GM18861 (cell line): Measurements from ENCODE around the gene SPATA20.

Experiments used
- ATAC-seq: cut with Tn5 transposase; IDR thresholded peaks from one replicate; pipeline ENCODE4 v1.9.1; 2021; ENCODE audit not compliant: unreplicated experiment

The SPATA20 gene

DNA sequence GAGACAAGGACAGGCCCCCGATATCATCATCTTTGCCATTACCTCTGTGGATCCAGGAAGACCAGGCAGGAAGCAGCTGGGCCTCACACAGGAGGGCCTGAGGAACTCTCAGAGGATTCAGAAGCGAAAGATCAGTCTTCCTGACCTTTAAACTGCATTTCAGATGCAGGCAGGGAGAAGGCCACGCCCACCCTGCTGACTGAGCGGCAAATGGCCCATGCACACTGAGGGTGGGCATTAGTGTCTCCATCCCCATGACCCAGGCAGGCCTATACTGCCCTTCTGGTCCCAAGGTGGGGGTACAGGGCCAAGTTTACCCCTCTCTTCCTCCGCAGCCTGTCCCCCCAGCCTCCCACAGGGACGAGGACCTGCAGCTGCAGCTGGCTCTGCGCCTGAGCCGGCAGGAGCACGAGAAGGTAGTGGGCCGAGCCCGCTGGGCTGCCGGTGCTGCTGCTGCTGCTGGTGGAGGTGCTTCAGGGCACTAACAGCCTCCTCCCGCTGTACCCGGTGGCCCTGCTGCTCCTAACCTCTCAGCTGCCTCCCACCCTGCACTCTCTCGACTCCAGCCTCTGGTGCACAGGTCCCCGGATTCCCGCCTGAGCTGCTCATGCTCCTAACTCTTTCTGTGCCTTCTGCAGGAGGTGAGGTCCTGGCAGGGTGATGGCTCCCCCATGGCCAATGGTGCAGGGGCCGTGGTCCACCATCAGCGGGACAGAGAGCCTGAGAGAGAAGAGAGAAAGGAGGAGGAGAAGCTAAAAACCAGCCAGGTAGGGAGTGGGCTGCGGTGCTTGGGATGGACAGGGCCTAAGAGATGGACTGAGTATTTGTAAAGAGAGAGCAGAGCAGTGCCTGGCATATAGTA is 8.2 kb upstream of the SPATA20 start:
- no peak for ATAC-seq

DNA sequence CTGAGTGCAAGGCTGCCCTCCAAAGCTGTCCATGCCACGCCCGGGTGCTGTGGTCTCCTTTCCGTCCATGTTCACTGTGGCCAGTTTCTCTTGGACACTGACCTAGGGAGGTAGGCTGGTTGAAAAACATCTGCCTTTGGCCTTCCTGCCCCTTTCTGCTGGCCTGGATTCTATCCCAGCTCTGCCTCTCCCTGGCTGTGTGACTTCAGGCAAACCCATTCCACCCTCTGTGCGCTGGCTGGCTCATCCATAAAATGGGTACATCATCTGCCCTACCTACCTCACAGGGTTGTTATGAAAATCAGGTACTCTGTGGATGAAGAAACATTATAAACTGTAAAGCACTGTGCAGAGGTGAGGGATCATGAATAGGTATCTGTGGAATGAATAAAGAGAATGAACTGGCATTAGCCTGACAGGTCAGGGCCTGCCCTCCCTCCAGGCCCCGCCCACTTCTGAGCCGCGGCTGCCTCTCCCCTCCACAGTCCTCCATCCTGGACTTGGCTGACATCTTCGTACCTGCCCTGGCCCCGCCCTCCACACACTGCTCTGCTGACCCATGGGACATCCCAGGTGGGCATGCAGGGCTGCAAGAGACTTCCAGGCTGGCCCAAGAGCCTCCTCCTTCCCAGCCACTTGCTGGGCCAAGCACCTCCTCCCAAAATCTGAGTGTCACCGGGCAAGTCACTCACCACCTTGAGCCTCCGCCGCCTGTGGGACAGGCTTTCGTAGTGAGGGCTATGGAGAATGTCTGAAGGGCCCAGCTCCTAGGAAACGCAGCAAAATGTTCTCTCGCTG is 7.0 kb upstream of the SPATA20 start:
- no peak for ATAC-seq

DNA sequence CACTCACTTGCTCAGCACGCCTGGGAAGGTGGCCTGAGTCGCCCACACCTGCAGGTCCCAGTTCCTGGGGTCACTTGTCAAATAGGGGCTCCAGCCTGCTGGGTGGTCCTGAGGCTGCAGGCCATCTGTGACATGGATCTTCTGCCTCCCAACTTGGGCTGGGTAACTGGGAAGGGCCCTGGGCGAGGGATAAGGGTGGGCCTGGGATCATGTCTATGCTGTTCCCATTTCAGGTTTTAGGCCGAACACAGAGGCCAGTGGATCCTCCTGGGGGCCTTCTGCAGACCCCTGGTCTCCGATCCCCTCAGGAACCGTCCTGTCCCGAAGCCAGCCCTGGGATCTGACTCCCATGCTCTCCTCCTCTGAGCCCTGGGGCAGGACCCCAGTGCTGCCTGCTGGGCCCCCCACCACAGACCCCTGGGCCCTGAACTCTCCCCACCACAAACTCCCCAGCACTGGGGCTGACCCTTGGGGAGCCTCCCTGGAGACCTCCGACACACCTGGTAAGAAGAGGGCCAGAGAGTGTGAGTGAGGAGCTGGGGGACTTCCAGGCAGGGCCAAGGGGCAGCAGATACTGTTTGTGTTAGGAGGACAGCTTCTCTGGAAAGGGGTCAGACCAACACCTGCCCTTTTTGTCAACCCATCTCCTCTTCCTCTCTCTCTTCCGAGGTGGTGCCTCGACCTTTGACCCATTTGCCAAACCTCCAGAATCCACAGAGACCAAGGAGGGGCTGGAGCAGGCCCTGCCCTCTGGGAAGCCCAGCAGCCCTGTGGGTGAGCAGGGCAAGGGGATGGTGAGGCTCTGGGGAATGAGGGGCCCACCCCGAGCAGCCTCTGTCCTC is 6.2 kb upstream of the SPATA20 start:
- ATAC-seq = no peak

DNA sequence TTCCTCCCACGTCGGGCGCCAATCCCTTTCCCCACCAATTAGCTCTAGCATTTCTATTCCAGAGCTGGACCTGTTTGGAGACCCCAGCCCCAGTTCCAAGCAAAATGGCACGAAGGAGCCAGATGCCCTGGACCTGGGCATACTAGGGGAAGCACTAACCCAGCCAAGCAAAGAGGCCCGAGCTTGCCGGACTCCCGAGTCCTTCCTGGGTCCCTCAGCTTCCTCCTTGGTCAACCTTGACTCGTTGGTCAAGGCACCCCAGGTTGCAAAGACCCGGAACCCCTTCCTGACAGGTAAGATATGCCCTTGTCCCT is 5.6 kb upstream of the SPATA20 start:
- no peak for ATAC-seq

DNA sequence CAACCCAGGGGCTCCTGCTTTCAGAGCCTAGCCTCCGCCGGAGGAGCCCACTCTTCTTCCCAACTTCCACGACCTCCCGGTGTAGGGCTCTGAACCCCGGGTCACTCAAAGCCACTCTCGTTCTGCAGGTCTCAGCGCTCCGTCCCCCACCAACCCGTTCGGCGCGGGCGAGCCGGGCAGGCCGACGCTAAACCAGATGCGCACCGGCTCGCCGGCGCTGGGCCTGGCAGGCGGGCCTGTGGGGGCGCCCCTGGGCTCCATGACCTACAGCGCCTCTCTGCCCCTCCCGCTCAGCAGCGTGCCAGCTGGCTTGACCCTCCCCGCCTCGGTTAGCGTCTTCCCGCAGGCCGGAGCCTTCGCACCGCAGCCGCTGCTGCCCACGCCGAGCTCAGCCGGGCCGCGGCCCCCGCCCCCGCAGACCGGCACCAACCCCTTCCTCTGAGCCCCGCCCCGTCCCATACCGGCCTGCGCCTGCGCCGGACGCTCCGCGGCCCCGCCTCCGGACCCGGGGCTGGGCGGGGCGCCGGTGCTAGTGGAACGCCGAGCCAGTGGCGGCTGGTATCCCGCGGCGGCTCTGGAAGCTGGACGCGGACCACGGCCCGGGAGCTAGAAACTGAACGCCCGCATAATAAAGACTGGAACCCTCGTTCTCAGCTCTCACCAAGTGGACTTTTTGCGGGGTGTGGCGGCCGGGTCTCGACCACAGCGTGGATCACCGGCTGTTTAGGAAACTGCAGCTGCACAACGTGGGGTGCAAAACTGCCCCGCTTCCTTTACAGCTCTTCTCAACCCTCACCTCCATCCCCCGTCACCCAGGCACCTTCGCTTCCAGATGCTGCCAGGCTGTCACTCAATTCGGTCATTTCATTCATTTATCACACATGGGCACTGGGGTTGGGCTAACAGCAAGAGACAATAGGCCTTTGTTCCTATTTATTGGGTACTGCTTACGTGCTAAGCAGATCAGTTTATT is 5.0 kb upstream of the SPATA20 start:
- peak; percentile 55 for ATAC-seq

DNA sequence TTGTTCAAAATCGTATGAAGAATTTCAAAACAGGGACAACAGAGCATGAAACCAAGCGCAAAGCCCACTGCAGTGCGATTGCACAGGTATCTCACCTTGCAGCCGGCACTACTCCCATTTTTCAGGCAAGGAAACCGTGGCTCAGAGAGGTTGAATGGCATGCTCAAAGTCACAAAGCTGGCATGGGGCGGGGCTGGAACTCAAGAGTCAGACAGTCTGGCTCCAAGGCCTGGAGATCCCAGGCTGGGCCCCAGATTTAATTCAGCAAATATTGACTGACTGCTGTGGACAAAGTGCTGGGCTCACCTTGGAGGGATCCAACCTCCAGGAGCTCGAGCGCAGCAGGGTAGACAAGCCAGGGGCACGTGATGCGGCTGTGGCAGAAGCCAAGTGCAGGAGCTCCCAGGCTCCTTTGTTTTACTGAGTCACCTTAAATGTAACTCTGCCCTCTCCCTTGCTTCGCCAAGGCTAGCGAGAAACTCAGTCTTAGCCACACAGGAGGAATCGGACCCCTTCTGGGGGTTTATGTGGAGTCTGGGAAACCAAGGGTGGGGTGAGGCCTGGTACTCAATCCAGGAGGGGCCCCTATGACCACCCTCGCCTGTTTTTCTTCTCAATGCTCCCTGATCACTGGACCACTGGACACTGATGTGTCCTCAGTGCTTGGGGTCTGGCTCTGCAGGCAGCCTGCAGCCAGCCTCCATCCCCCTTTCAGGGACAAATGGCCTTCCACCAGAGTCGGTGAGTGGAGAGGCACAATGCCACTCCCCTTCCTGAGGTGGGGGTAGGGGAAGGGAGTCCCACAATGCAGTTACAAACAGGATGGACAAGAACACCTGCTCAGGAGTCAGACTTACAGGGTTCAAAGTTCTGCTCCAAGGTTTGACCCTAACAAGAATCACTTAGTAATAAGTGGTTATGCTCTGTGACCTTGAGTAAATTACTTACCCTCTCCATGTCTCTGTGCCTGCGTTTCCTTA is 3.9 kb upstream of the SPATA20 start:
- no peak for ATAC-seq

DNA sequence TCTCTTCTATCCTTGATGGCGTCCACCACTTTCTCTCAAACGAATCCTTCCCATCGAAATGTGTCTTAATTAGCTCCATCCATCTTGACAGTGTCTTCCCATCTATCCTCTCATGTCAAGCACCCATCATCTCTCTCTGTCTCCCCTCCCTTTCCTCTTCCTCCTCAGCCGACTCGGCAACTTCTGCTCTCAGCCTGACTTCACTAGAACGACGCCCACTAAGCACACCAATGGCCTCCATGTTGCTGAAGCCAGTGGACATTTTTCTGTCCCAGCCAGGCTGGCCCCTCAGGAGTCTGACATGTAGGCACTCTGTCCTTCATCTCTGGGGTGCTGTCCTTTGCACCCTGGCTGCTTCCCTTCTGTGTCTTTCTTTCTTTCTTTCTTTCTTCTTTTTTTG is 2.5 kb upstream of the SPATA20 start:
- no peak for ATAC-seq

DNA sequence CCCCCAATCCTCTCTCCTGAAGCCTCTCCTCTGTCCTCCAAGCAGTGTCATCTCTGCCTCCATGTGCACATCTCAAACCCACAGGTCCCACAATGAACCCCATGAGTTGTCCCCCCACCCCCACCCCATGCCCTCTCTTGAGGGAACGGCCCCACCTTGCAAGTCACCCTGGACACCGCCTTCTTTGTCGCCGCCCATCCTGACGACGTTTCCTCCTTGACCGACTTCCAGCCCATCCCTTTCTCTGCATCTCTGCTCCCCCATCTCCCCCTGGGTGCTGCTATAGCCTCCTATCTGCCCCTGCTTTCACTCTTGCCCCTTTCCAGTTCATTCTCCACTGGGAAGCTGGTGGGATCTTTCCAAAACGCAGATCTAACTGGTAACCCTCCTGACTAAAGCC is 1.7 kb upstream of the SPATA20 start:
- no peak for ATAC-seq

DNA sequence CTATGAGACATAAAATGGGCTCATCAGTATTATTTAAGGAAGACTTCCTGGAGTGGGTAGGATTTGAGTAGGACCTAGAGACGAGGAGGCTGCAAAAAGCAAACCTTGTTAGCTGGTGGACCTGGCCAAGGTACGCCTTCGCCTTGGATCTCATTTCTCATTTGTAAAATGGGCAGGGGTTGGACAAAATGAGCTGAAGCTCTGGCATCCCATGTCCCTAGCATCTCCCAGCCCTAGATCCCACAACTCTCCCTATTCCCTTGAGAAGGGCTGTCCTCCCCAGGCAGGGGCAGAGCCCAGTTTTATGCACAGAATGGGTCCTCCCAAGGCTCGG is 306 bp upstream of the SPATA20 start:
- ATAC-seq = no peak

DNA sequence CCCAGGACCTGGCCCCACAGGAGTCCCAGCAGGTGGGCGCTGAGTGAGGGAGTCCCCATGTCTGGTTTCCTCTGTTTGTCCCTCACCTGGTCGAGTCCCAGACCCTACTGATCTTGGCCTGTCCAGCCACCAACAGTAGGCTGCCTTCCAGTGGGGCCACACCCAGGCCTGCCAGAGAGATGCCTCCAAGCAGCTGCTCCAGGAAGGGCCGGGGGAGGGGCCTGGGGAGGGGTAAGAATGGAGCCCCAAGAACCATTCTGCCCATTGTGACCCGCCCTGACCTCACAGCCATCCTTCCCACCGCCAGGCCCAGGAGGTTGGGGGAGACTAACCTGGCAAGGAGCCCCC is 736 bp downstream of the SPATA20 start:
- ATAC-seq = no peak

DNA sequence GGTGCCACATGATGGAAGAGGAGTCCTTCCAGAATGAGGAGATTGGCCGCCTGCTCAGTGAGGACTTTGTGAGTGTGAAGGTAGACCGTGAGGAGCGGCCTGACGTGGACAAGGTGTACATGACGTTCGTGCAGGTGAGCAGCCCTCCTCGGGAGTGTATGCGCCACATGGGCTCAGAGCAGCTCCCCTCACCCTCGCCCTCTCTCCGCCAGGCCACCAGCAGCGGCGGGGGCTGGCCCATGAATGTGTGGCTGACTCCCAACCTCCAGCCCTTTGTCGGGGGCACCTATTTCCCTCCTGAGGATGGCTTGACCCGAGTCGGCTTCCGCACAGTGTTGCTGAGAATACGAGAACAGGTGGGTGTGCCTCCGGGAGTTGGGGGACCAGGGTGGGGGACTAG is 1.9 kb downstream of the SPATA20 start:
- ATAC-seq = no peak

DNA sequence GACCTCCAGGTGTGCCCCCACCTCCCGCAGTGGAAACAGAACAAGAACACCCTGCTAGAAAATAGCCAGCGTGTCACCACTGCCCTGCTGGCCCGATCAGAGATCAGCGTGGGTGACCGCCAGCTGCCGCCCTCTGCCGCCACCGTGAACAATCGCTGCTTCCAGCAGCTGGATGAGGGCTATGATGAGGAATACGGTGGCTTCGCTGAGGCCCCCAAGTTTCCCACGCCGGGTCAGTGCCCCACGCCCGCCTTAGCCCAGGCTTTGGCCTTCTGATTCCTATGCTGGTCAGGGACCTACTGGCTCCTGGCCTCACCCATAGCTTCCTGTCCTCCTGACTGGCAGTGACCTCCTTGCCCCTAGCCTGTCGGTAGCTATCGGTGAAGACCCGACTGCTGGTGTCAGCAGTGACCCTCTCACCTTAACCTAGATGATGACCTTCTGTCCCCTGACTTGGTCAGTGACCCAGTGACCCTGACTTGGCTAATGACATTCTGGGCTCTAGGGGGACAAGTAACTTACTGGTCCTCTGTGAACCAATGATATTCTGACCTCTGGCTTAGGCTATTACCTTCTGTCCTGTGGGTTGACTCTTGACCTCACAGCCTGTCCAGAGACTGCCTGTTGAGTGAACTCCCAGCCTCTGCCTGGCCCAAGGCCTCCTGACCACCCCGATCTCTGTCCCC is 2.4 kb downstream of the SPATA20 start:
- no peak for ATAC-seq

DNA sequence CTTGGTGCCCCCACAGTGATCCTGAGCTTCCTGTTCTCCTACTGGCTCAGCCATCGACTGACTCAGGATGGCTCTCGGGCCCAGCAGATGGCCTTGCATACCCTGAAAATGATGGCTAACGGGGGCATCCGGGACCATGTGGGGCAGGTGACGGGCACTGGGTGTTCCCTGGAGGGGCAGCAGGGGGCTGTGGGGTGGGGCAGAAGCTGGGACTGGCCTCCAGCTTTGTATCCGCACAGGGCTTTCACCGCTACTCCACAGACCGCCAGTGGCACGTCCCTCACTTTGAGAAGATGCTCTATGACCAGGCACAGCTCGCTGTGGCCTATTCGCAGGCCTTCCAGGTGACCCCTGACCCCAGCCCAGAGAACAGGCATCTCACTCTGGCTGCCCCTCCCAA is 3.0 kb downstream of the SPATA20 start:
- no peak for ATAC-seq

DNA sequence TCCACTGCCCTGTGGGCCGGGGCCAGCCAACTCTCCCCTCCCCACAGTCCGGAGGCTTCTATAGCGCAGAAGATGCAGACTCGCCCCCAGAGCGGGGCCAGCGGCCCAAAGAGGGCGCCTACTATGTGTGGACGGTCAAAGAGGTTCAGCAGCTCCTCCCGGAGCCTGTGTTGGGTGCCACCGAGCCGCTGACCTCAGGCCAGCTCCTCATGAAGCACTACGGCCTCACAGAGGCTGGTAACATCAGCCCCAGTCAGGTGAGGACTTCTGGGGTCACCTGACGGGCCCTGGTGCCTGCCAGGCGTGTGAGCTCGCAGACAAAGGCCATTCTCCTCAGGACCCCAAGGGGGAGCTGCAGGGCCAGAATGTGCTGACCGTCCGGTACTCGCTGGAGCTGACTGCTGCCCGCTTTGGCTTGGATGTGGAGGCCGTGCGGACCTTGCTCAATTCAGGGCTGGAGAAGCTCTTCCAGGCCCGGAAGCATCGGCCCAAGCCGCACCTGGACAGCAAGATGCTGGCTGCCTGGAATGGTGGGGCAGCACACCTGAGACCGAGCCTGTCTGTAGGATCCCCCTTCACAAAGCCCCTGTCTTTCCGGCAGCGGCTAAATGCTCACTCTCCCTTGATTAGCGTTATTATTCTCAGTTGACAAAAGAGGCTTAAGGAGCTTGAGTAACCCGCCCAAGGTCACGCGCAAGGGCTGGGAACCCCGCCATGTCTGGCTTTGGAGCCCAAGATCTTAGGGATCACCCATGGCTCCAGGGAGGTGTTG is 3.9 kb downstream of the SPATA20 start:
- no peak for ATAC-seq

DNA sequence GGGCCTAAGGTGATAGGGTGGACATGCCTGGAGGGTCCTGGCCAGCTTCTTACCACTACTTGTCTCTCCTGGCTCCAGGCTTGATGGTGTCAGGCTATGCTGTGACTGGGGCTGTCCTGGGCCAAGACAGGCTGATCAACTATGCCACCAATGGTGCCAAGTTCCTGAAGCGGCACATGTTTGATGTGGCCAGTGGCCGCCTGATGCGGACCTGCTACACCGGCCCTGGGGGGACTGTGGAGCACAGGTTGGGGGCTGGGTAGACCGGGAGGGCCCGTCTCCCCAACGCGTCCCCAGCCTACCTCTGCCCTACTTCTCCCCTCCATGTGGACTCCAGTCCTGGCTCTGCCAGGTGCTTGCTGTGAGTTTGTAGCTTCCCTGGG is 4.5 kb downstream of the SPATA20 start:
- ATAC-seq = no peak

DNA sequence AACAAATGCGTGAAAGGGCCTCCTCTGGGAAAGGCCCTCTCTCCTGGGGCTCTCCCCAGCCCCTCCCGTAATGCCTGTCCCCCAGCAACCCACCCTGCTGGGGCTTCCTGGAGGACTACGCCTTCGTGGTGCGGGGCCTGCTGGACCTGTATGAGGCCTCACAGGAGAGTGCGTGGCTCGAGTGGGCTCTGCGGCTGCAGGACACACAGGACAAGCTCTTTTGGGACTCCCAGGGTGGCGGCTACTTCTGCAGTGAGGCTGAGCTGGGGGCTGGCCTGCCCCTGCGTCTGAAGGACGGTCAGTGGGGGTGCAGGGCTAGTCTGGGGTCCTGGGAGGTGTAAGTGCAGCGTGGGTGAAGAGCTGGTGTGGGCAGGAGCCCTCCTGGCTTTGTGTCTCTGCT is 4.9 kb downstream of the SPATA20 start:
- ATAC-seq = no peak

DNA sequence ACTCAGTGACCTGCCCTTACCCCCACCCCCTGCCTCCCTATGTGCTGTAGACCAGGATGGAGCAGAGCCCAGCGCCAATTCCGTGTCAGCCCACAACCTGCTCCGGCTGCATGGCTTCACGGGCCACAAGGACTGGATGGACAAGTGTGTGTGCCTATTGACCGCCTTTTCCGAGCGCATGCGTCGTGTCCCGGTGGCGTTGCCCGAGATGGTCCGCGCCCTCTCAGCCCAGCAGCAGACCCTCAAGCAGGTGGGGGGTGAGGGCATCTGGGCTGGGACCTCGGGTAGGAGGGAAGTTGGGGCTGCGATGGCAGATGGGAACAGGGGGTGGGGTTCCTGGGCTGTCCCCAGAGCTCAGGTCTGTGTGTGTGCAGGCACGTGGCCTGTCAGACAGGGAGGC is 7.2 kb downstream of the SPATA20 start:
- no peak for ATAC-seq

DNA sequence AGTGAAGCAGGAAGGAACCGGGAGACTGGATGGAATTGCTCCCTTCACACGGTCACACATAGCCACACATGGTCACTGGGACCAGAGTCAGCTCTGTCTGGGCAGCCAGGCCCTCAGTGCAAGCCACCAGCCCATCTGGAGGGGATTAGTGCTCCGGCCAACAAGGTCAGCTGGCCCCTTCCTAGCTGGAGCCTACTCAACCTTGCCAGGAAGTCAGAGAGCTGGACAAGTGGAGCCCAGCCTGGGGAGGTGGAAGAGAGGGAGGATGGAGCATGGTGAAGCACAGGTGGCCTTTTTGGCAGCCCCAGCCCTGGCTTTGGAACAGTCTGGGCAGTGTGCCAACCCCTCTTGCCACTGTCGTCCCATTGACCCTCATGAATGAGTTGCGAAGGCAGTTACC is 9.8 kb downstream of the SPATA20 start:
- ATAC-seq = no peak
